SK-MEL-5 (cell line): ENCODE measurements around the gene GNB1L. TPM values are rescaled to one million over a fixed set of nuclear protein-coding genes. Genes with fewer than 3 reads are reported as not detected.

ENCODE experiments used
- DNase-seq: peaks from one replicate; pipeline ENCODE4 v3.0.0-alpha.2; 2016; ENCODE audit warnings: low read depth, low spot score
- in situ Hi-C: cut with HindIII; loops from 2 replicates; pipeline ENCODE4 v1.10.0; 2016; ENCODE audit warnings: low sequenced_read_pairs, high pct_unique_total_duplicates, low pct_unique_long_range_greater_than_20kb
- total RNA-seq: library from RNA; depleted of rRNA; stranded (reverse); fragments of >200 nt; shearing (Covaris generic); gene quantifications from 2 replicates; pipeline ENCODE4 v1.2.3, GENCODE V29; 2014; rRNA removed

The GNB1L gene
- total RNA-seq, 1 experiment from 2014 or later = 8.7 TPM

GRCh38 chr22:19734837-19735382, 119.8 kb downstream of the GNB1L start:
- DNase-seq = no peak
- in situ Hi-C loops = no loop called here

GRCh38 chr22:19734163-19734562, 120.5 kb downstream of the GNB1L start:
- in situ Hi-C loops = no loop called here

GRCh38 chr22:19733755-19734154, 120.9 kb downstream of the GNB1L start:
- no peak for DNase-seq

More at GRCh38 chr22:19734163-19734562, 120.5 kb downstream of the GNB1L start:
- DNase-seq = no peak

More at GRCh38 chr22:19733755-19734154, 120.9 kb downstream of the GNB1L start:
- in situ Hi-C loops = no loop called here

Other genes starting within 250 kb of the GNB1L start
- 13.8 and 16.3 TPM in 2 replicates for gene SEPTIN5, start 140.4 kb downstream of the GNB1L start, total RNA-seq
- gene GP1BB, start 131.3 kb downstream of the GNB1L start, total RNA-seq = 1.5 and 1.6 TPM in 2 replicates
- 0.08 TPM in 1 of 2 replicates, not detected in the other for gene TBX1, start 94.1 kb downstream of the GNB1L start, total RNA-seq
- 7.1 and 10.6 TPM in 2 replicates for gene RTL10, start within 50 bp of the GNB1L start, total RNA-seq
- 156 and 172 TPM in 2 replicates for gene COMT, start 86.9 kb upstream of the GNB1L start, total RNA-seq
- 24.7 and 25.8 TPM in 2 replicates for gene TXNRD2, start 86.9 kb upstream of the GNB1L start, total RNA-seq
- gene ARVCF, start 161.9 kb upstream of the GNB1L start, total RNA-seq = 4.9 and 5.4 TPM in 2 replicates
- gene TANGO2, start 166.2 kb upstream of the GNB1L start, total RNA-seq = 68.3 and 70.0 TPM in 2 replicates
- 12.4 and 18.2 TPM in 2 replicates for gene DGCR8, start 225.4 kb upstream of the GNB1L start, total RNA-seq